Measurements from ENCODE around the gene CCL4L2.
A peak's percentile ranks its signal among the peaks of the same experiment; 100 is the strongest.
"Not testable (repeated sequence)": the region's sequence is repeated elsewhere in the genome, so short reads cannot be mapped to it uniquely, and the experiment has no call there.

Gene CCL4L2

GRCh38 chr17:36210439-36211211, at the start of gene CCL4L2:
CCL4L2 (plus strand) TSS chr17:36211063.
- DNase-seq (ENCODE audit: insufficient read length, low spot score), result peak; percentile 52
- FAIRE-seq, result not testable (repeated sequence)

GRCh38 chr17:36168836-36169235, 42.0 kb upstream of the CCL4L2 start:
- not testable (repeated sequence) for FAIRE-seq; DNase-seq (ENCODE audit: insufficient read length, low spot score)

- FAIRE-seq; DNase-seq (ENCODE audit: insufficient read length, low spot score): not testable (repeated sequence)
Observed at GRCh38 chr17:36176536-36176935, 34.3 kb upstream of the CCL4L2 start, which contains the start of gene TBC1D3B. TBC1D3B (minus strand) TSS chr17:36176636; CDS start chr17:36175050, 1,586 bp downstream.

- FAIRE-seq; DNase-seq (ENCODE audit: insufficient read length, low spot score): not testable (repeated sequence)
Observed at GRCh38 chr17:36181446-36182175, 29.3 kb upstream of the CCL4L2 start.

- no peak for FAIRE-seq
Observed at GRCh38 chr17:36182176-36183000, 28.5 kb upstream of the CCL4L2 start.

GRCh38 chr17:36183001-36183971, 27.6 kb upstream of the CCL4L2 start:
- FAIRE-seq, result no peak
- DNase-seq (ENCODE audit: insufficient read length, low spot score), result peak; percentile 95

More at GRCh38 chr17:36182176-36183000, 28.5 kb upstream of the CCL4L2 start:
- DNase-seq (ENCODE audit: insufficient read length, low spot score), result no peak

- no peak for FAIRE-seq
- no peak for DNase-seq (ENCODE audit: insufficient read length, low spot score)
Observed at GRCh38 chr17:36184023-36184765, 26.7 kb upstream of the CCL4L2 start.

- DNase-seq (ENCODE audit: insufficient read length, low spot score), result no peak
- FAIRE-seq, result no peak
Observed at GRCh38 chr17:36185416-36185815, 25.4 kb upstream of the CCL4L2 start.

GRCh38 chr17:36186810-36187763, 23.8 kb upstream of the CCL4L2 start:
- not testable (repeated sequence) for DNase-seq (ENCODE audit: insufficient read length, low spot score); FAIRE-seq

- FAIRE-seq; DNase-seq (ENCODE audit: insufficient read length, low spot score): not testable (repeated sequence)
Observed at GRCh38 chr17:36187943-36188665, 22.8 kb upstream of the CCL4L2 start.

- FAIRE-seq (no peak), DNase-seq (ENCODE audit: insufficient read length, low spot score) (peak; percentile 67)
Observed at GRCh38 chr17:36188891-36189306, 22.0 kb upstream of the CCL4L2 start.

GRCh38 chr17:36189993-36190392, 20.9 kb upstream of the CCL4L2 start:
- FAIRE-seq; DNase-seq (ENCODE audit: insufficient read length, low spot score): not testable (repeated sequence)

GRCh38 chr17:36190549-36191330, 20.1 kb upstream of the CCL4L2 start:
- not testable (repeated sequence) for DNase-seq (ENCODE audit: insufficient read length, low spot score); FAIRE-seq

- FAIRE-seq, result no peak
- DNase-seq (ENCODE audit: insufficient read length, low spot score), result no peak
Observed at GRCh38 chr17:36193216-36193775, 17.6 kb upstream of the CCL4L2 start.

- not testable (repeated sequence) for FAIRE-seq; DNase-seq (ENCODE audit: insufficient read length, low spot score)
Observed at GRCh38 chr17:36194147-36194831, 16.6 kb upstream of the CCL4L2 start.

All from GM19239 (cell line).